Breast epithelium (tissue), 3 donors: ENCODE data around the gene CLCA4.

Source experiments
- CTCF ChIP-seq, 3 donors: fragments of 450-650 bp; IDR thresholded peaks; one replicate each; pipeline ENCODE4 v1.5.1; 2016 to 2017; ENCODE audit warnings: antibody characterized with exemption in 3 of 3, mild to moderate bottlenecking in 3 of 3, moderate library complexity in 3 of 3
- POLR2A ChIP-seq: fragments of 450-650 bp; IDR thresholded peaks from one replicate; pipeline ENCODE4 v1.6.1; 2016; ENCODE audit warnings: antibody characterized with exemption, mild to moderate bottlenecking, moderate library complexity
- POLR2AphosphoS5 ChIP-seq, 3 donors: sonication (generic); formaldehyde crosslinking; IDR thresholded peaks; one replicate each; pipeline ENCODE4 v1.6.1; 2017; ENCODE audit warnings: antibody characterized with exemption in 3 of 3

- TF ChIP-seq CTCF (IDR thresholded peaks at IDR 0.05) (no peak), POLR2AphosphoS5 (IDR thresholded peaks at IDR 0.05) (no peak), POLR2A (no peak)
These were observed 17.0 kb downstream of the CLCA4 start for GRCh38 chr1:86563849-86564248.
